GM12891 (cell line): ENCODE measurements around the gene BCLAF1.
"Not testable (repeated sequence)": the region's sequence is repeated elsewhere in the genome, so short reads cannot be mapped to it uniquely, and the experiment has no call there.

Source experiments
- DNase-seq: peaks from one replicate; pipeline ENCODE4 v3.0.0; 2011; ENCODE audit warnings: low spot score; ENCODE audit not compliant: insufficient read length
- FAIRE-seq: peaks from 2 replicates; lab custom pipeline; 2011; peaks lifted over from hg19 to GRCh38; lab: Jason Lieb, UNC
- PAX5 ChIP-seq: IDR thresholded peaks from 2 replicates; pipeline ENCODE4 v1.6.1; 2011; ENCODE audit warnings: low read length, moderate library complexity, mild to moderate bottlenecking; ENCODE audit not compliant: insufficient read depth, severe bottlenecking
- POLR2A ChIP-seq: IDR thresholded peaks from 2 replicates; pipeline ENCODE4 v1.6.1; 2011; ENCODE audit warnings: low read depth, low read length, control low read depth
- POLR2AphosphoS5 ChIP-seq: IDR thresholded peaks from 2 replicates; pipeline ENCODE4 v1.6.1; 2011; ENCODE audit warnings: low read depth, low read length, control low read depth
- POU2F2 ChIP-seq: IDR thresholded peaks from 2 replicates; pipeline ENCODE4 v1.6.1; 2011; ENCODE audit warnings: low read depth, mild to moderate bottlenecking, control low read depth, low read length, moderate library complexity
- SPI1 ChIP-seq: IDR thresholded peaks from 2 replicates; pipeline ENCODE4 v1.6.1; 2011; ENCODE audit warnings: low read depth, low read length, control low read depth
- TAF1 ChIP-seq: IDR thresholded peaks from 2 replicates; pipeline ENCODE4 v1.6.1; 2011; ENCODE audit warnings: low read depth, low read length, control low read depth

The BCLAF1 gene

DNA sequence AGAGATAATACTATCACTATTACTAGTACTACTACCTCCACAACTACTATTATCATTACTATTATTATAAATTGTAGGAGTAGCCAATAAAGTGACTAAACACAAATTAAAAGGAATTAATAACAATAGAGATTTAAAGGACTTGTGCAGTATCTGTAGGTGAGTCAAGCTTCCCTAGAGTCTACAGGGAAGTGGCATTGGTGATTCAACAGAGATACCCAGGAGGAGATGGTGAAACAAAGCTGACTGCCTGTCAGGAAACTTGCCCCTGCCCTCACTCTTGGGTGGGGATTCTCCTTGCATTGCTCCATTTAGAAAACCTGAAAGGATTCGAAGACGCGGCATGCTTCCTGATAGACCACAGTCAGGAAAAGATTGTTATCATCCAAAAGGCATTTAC, 23.3 kb upstream of the BCLAF1 start:
- DNase-seq (no peak), FAIRE-seq (no peak)
- no peak for TF ChIP-seq POU2F2
- no peak for TF ChIP-seq PAX5
- no peak for TF ChIP-seq SPI1
- no peak for TF ChIP-seq POLR2A
- TF ChIP-seq POLR2AphosphoS5: no peak
- no peak for TF ChIP-seq TAF1

DNA sequence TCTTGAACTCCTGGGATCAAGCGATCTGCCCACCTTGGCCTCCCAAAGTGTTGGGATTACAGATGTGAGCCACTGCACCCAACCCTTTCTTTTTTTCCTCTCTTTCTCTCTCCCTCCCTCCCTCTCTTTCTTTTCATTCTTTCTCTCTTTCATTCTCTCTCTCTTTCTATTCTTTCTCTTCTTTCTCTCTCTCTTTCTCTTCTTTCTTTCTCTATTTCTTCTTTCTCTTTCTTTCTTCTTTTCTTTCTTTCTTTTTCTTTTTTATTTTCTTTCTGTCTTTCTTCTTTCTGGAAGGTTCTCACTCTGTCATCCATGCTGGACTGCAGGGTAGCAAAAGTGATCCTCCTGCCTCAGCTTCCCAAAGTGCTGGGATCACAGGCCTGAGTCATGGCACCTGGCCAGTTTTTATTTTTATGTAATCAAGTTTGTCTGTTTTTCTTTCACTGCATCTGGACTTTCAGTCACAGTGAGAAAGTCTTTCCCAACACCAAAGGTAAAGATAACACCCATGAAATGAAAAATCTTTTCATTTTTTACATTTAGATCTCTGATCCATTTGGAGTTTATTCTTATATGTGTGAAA, 20.2 kb upstream of the BCLAF1 start:
- DNase-seq (no peak), FAIRE-seq (no peak)
- TF ChIP-seq POLR2A (no peak), POLR2AphosphoS5 (no peak), TAF1 (no peak), PAX5 (no peak), POU2F2 (no peak), SPI1 (no peak)

DNA sequence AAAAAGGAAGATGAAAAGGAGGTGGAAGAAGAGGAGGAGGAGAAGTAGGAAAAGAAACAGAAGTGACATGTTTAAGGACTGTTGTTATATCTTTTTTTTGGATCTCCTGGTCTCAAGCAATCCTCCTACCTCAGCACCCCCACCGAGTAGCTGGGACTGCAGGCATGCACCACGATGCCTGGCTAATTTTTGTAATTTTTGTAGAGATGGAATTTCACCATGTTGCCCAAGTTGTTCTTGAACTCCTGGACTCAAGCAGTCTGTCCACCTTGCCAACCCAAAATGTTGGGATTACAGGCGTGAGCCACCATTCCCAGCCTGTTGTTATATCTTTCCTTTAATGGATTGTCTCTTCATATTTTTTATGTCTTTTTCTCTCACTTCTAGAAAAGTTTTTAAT, 19.5 kb upstream of the BCLAF1 start:
- FAIRE-seq: no peak

GRCh38 chr6:136308469-136308868, 18.8 kb upstream of the BCLAF1 start:
- DNase-seq, FAIRE-seq: not testable (repeated sequence)

More for the DNA sequence above, 19.5 kb upstream of the BCLAF1 start:
- TF ChIP-seq SPI1 (no peak), POLR2AphosphoS5 (no peak), PAX5 (no peak), POU2F2 (no peak), POLR2A (no peak), TAF1 (no peak)
- DNase-seq: no peak

DNA sequence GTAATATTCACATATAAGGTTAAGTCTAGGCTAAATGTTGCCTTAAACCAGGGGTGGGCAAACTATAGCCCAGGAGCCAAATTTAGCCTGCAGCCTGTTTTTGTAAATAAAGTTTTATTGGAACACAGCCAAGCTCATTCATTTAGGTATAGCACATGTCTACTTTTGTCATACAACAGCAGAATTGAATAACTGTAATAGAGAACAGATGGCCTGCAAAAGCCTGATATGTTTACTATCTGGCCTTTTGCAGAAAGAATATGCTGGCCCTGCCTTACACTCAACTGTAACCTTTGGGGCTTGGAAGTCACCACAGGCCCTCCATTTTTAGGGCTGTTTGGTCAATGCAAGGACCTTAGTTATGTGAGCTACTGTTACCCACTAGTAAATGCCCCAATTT, 17.7 kb upstream of the BCLAF1 start:
- FAIRE-seq (no peak), DNase-seq (no peak)

GRCh38 chr6:136306466-136306865, 16.8 kb upstream of the BCLAF1 start:
- DNase-seq (no peak), FAIRE-seq (no peak)
- TF ChIP-seq POLR2AphosphoS5: no peak
- TF ChIP-seq SPI1: no peak
- no peak for TF ChIP-seq PAX5
- TF ChIP-seq POLR2A: no peak
- TF ChIP-seq TAF1: no peak
- no peak for TF ChIP-seq POU2F2

More for the DNA sequence above, 17.7 kb upstream of the BCLAF1 start:
- TF ChIP-seq POLR2AphosphoS5: no peak
- TF ChIP-seq POLR2A: no peak
- no peak for TF ChIP-seq POU2F2
- TF ChIP-seq TAF1: no peak
- TF ChIP-seq PAX5: no peak
- TF ChIP-seq SPI1: no peak

GRCh38 chr6:136304410-136304809, 14.8 kb upstream of the BCLAF1 start:
- DNase-seq: no peak
- TF ChIP-seq PAX5: no peak
- no peak for TF ChIP-seq POU2F2
- no peak for TF ChIP-seq POLR2A
- TF ChIP-seq SPI1: no peak
- TF ChIP-seq POLR2AphosphoS5: no peak
- no peak for TF ChIP-seq TAF1
- no peak for FAIRE-seq

DNA sequence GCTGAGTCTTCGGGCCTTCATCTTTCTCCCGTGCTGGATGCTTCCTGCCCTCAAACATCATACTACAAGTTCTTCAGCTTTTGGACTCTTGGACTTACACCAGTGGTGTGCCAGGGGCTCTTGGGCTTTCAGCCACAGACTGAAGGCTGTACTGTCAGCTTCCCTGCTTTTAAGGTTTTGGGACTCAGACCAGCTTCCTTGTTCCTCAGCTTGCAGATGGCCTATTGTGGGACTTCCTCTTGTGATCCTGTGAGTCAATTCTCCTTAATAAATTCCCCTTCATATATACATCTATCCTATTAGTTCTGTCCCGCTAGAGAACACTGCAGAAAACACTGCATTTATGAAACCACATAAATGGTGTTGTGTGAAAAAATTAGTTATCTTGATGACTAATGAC, 13.9 kb upstream of the BCLAF1 start:
- TF ChIP-seq PAX5 (no peak), SPI1 (no peak), TAF1 (no peak), POLR2A (no peak), POLR2AphosphoS5 (no peak), POU2F2 (no peak)
- no peak for FAIRE-seq
- DNase-seq: no peak

GRCh38 chr6:136294621-136295020, 5.0 kb upstream of the BCLAF1 start:
- TF ChIP-seq PAX5 (no peak), POU2F2 (no peak), TAF1 (no peak), SPI1 (no peak), POLR2AphosphoS5 (no peak)
- FAIRE-seq (no peak), DNase-seq (no peak)

GRCh38 chr6:136290410-136291010, 864 bp upstream of the BCLAF1 start:
- peak; percentile 50 for FAIRE-seq
- peak; percentile 30 for DNase-seq
- 0 out of 2 replicates have a peak, but pooled peaks have one; percentile 53 for TF ChIP-seq TAF1
- no peak for TF ChIP-seq SPI1
- TF ChIP-seq POLR2AphosphoS5: no peak
